ENCODE measurements around the gene RNPEP.
A peak's percentile ranks its signal among the peaks of the same experiment; 100 is the strongest.
"Not testable (repeated sequence)": the region's sequence is repeated elsewhere in the genome, so short reads cannot be mapped to it uniquely, and the experiment has no call there.

Gene RNPEP

GRCh38 chr1:201982623-201983379, at the start of gene RNPEP:
Gene RNPEP (plus strand): TSS chr1:201982648. CDS start chr1:201982667, 19 bp downstream.
- DNase-seq, result peak; percentile 44

GRCh38 chr1:201933840-201934430, 48.5 kb upstream of the RNPEP start:
- DNase-seq, result no peak

GRCh38 chr1:201937624-201938213, 44.7 kb upstream of the RNPEP start:
- no peak for DNase-seq

GRCh38 chr1:201938440-201939035, 43.9 kb upstream of the RNPEP start:
- no peak for DNase-seq

GRCh38 chr1:201939148-201939547, 43.3 kb upstream of the RNPEP start:
- DNase-seq, result no peak

GRCh38 chr1:201939574-201939973, 42.9 kb upstream of the RNPEP start:
- no peak for DNase-seq

- not testable (repeated sequence) for DNase-seq
Measured at GRCh38 chr1:201940316-201940715, 42.1 kb upstream of the RNPEP start.

GRCh38 chr1:201941420-201942128, 40.9 kb upstream of the RNPEP start:
- DNase-seq, result no peak

- DNase-seq, result no peak
Measured at GRCh38 chr1:201942129-201942495, 40.3 kb upstream of the RNPEP start.

GRCh38 chr1:201944002-201944401, 38.4 kb upstream of the RNPEP start:
- no peak for DNase-seq

GRCh38 chr1:201944639-201945038, 37.8 kb upstream of the RNPEP start:
- no peak for DNase-seq

- DNase-seq, result peak; percentile 13
Measured at GRCh38 chr1:201945157-201945556, 37.3 kb upstream of the RNPEP start.

GRCh38 chr1:201945863-201946223, 36.6 kb upstream of the RNPEP start:
- no peak for DNase-seq

GRCh38 chr1:201946224-201946908, 36.1 kb upstream of the RNPEP start, which contains the start of gene LMOD1:
Gene LMOD1 (minus strand): TSS chr1:201946548. CDS start chr1:201946340, 208 bp downstream.
- DNase-seq, result peak; percentile 12

- no peak for DNase-seq
Measured at GRCh38 chr1:201947697-201948008, 34.8 kb upstream of the RNPEP start.

GRCh38 chr1:201949491-201949890, 33.0 kb upstream of the RNPEP start:
- DNase-seq, result no peak

GRCh38 chr1:201954263-201955008, 28.0 kb upstream of the RNPEP start:
- DNase-seq, result no peak

GRCh38 chr1:201955009-201955728, 27.3 kb upstream of the RNPEP start, which contains the start of gene TIMM17A:
Gene TIMM17A (plus strand): TSS chr1:201955503. CDS start chr1:201955527, 24 bp downstream.
- peak; percentile 98 for DNase-seq

GRCh38 chr1:201955729-201956143, 26.7 kb upstream of the RNPEP start:
- DNase-seq, result no peak

GRCh38 chr1:201958348-201958747, 24.1 kb upstream of the RNPEP start:
- no peak for DNase-seq

GRCh38 chr1:201962382-201962781, 20.1 kb upstream of the RNPEP start:
- DNase-seq, result not testable (repeated sequence)

Data from hematopoietic multipotent progenitor cell treated with erythropoietin and hydrocortisone succinate and interleukin-3 and kit ligand, for 8 days (in vitro differentiated cells).